GM23338 (cell line): Measurements from ENCODE around the gene GAB2. TPM values are rescaled to one million over a fixed set of nuclear protein-coding genes. Genes with fewer than 3 reads are reported as not detected.

ENCODE experiments used
- ATAC-seq: fragments of 200-7000 bp; cut with Tn5 transposase; 3 replicates; pipeline ENCODE4 v1.9.1; 2020
- DNase-seq: peaks from one replicate; pipeline ENCODE4 v3.0.0-alpha.2; 2015; ENCODE audit warnings: low spot score
- H2AFZ ChIP-seq: fragments of 200-600 bp; sonication (generic); 2 replicates; pipeline ENCODE4 v1.8.0; 2016; ENCODE audit warnings: antibody characterized with exemption, mild to moderate bottlenecking, moderate library complexity
- H3F3A ChIP-seq: fragments of 200-600 bp; sonication (generic); replicated peaks from 2 replicates; pipeline ENCODE4 v1.8.0; 2017; ENCODE audit warnings: antibody characterized with exemption, mixed run types, low read depth
- H3K27ac ChIP-seq: fragments of 200-600 bp; sonication (generic); 2 replicates; pipeline ENCODE4 v1.6.1; 2016; ENCODE audit warnings: low read depth
- H3K27me3 ChIP-seq: fragments of 200-600 bp; sonication (generic); 2 replicates; pipeline ENCODE4 v1.8.0; 2016; ENCODE audit warnings: mild to moderate bottlenecking, mixed run types, moderate library complexity; ENCODE audit not compliant: insufficient read depth
- H3K36me3 ChIP-seq: fragments of 200-600 bp; sonication (generic); 2 replicates; pipeline ENCODE4 v1.8.0; 2016; ENCODE audit warnings: mild to moderate bottlenecking; ENCODE audit not compliant: insufficient read depth
- H3K4me1 ChIP-seq: fragments of 200-600 bp; sonication (generic); 2 replicates; pipeline ENCODE4 v1.8.0; 2016; ENCODE audit warnings: mild to moderate bottlenecking, moderate library complexity; ENCODE audit not compliant: insufficient read depth
- H3K4me2 ChIP-seq: fragments of 200-600 bp; sonication (generic); 2 replicates; pipeline ENCODE4 v1.7.1; 2017; ENCODE audit warnings: mixed run types
- H3K4me3 ChIP-seq: fragments of 200-600 bp; sonication (generic); 2 replicates; pipeline ENCODE4 v1.6.1; 2016; ENCODE audit warnings: mixed run types
- H3K79me2 ChIP-seq: fragments of 200-600 bp; sonication (generic); replicated peaks from 2 replicates; pipeline ENCODE4 v1.8.0; 2017; ENCODE audit warnings: mild to moderate bottlenecking; ENCODE audit not compliant: insufficient read depth
- H3K9me2 ChIP-seq: fragments of 200-600 bp; sonication (generic); 2 replicates; pipeline ENCODE4 v1.8.0; 2017; ENCODE audit not compliant: insufficient read depth
- H4K20me1 ChIP-seq: fragments of 200-600 bp; sonication (generic); replicated peaks from 2 replicates; pipeline ENCODE4 v1.8.0; 2017; ENCODE audit warnings: mild to moderate bottlenecking; ENCODE audit not compliant: insufficient read depth
- H3K27ac Mint-ChIP-seq: 2 replicates; pipeline ENCODE4 v1.8.0; 2020; ENCODE audit warnings: inconsistent platforms, mild to moderate bottlenecking, moderate library complexity, mixed read lengths
- H3K27me3 Mint-ChIP-seq: 3 replicates; pipeline ENCODE4 v1.8.0; 2022; ENCODE audit warnings: low read depth, mild to moderate bottlenecking, moderate library complexity, mixed read lengths, inconsistent platforms; ENCODE audit not compliant: insufficient read depth, poor library complexity
- H3K36me3 Mint-ChIP-seq: 3 replicates; pipeline ENCODE4 v1.8.0; 2021; ENCODE audit warnings: low read depth, mild to moderate bottlenecking, inconsistent platforms, moderate library complexity, mixed read lengths
- H3K4me1 Mint-ChIP-seq: 3 replicates; pipeline ENCODE4 v1.8.0; 2020; ENCODE audit warnings: mild to moderate bottlenecking, inconsistent platforms, mixed read lengths
- H3K4me3 Mint-ChIP-seq: 3 replicates; pipeline ENCODE4 v1.8.0; 2021; ENCODE audit warnings: moderate library complexity, mild to moderate bottlenecking, inconsistent platforms, mixed read lengths
- H3K9me3 Mint-ChIP-seq: 3 replicates; pipeline ENCODE4 v1.8.0; 2020; ENCODE audit warnings: moderate library complexity, mild to moderate bottlenecking, inconsistent platforms, mixed read lengths
- ETS1 ChIP-seq: IDR thresholded peaks from 2 replicates; pipeline ENCODE4 v1.6.1; 2016; ENCODE audit warnings: antibody characterized with exemption
- EZH2 ChIP-seq: fragments of 200-600 bp; sonication (generic); IDR thresholded peaks from one replicate; pipeline ENCODE4 v1.8.0; 2017; ENCODE audit warnings: antibody characterized with exemption, mild to moderate bottlenecking, low read depth; ENCODE audit not compliant: unreplicated experiment
- JUNB ChIP-seq: IDR thresholded peaks from one replicate; pipeline ENCODE4 v1.6.1; 2016; ENCODE audit warnings: antibody characterized with exemption; ENCODE audit not compliant: unreplicated experiment
- REST ChIP-seq: IDR thresholded peaks from one replicate; pipeline ENCODE4 v1.6.1; 2018; ENCODE audit warnings: antibody characterized with exemption; ENCODE audit not compliant: unreplicated experiment
- ZNF114 ChIP-seq: fragments of 250-450 bp; sonication (Bioruptor Pico); IDR thresholded peaks from 2 replicates; pipeline ENCODE4 v1.5.0; 2020; ENCODE audit warnings: mild to moderate bottlenecking, moderate library complexity
- ZNF331 ChIP-seq: fragments of 250-450 bp; sonication (Bioruptor Pico); IDR thresholded peaks from 2 replicates; pipeline ENCODE4 v1.5.0; 2020; ENCODE audit warnings: low read depth, mild to moderate bottlenecking, moderate library complexity
- ZNF462 ChIP-seq: fragments of 250-450 bp; sonication (Bioruptor Pico); IDR thresholded peaks from 2 replicates; pipeline ENCODE4 v1.5.0; 2020; ENCODE audit warnings: mild to moderate bottlenecking, moderate library complexity
- polyA plus RNA-seq: library from polyadenylated mRNA; unstranded; fragments of >200 nt; fragmentation: Nextera tagmentation; extraction: Ambion mirVana; gene quantifications from 2 replicates; pipeline ENCODE4 v1.2.1, GENCODE V29; 2016
- total RNA-seq: library from RNA; depleted of rRNA; stranded (reverse); fragments of >200 nt; shearing (Covaris generic); gene quantifications from 2 replicates; pipeline ENCODE4 v1.2.3, GENCODE V29; 2014

Gene GAB2
- total and polyA plus RNA-seq, 2 experiments from 2014 or later: 2.0 to 10.8 TPM

- Histone ChIP-seq H4K20me1 (no peaks in the 10 kb centered on the region), H3K4me3 (no peak overlapping the region), H3K9me2 (no peaks in the 10 kb centered on the region), H3K4me2 (no peak overlapping the region), H3K27me3 (no peaks in the 10 kb centered on the region), H3K27ac (no peak overlapping the region), H3K36me3 (no peaks in the 10 kb centered on the region), H3F3A (no peaks in the 10 kb centered on the region), H2AFZ (no peak overlapping the region), H3K4me1 (no peaks in the 10 kb centered on the region), H3K79me2 (no peaks in the 10 kb centered on the region)
- TF ChIP-seq REST (no peak), EZH2 (no peak), ETS1 (no peak), ZNF462 (CRISPR knock-in tag) (no peak), ZNF331 (CRISPR knock-in tag) (no peak), JUNB (no peak), ZNF114 (no peak)
- ATAC-seq (no peak), DNase-seq (no peak)
- H3K36me3 Mint-ChIP-seq: peaks cover 8% of the 10 kb centered on the region; the same call in 2 of the 3 replicates
- H3K27ac Mint-ChIP-seq: no peak overlapping the region
- H3K27me3 Mint-ChIP-seq: peaks cover 9% of the 10 kb centered on the region
- H3K9me3 Mint-ChIP-seq: no peaks in the 10 kb centered on the region
- H3K4me1 Mint-ChIP-seq: peaks cover 5% of the 10 kb centered on the region
- H3K4me3 Mint-ChIP-seq: no peak overlapping the region
These were observed 214.9 kb downstream of the GAB2 start for GRCh38 chr11:78202733-78203167.
